GM21381 (cell line): ENCODE measurements around the gene SRPK2.
A peak's percentile ranks its signal among the peaks of the same experiment; 100 is the strongest.
"Not testable (repeated sequence)": the region's sequence is repeated elsewhere in the genome, so short reads cannot be mapped to it uniquely, and the experiment has no call there.

Experiments
- ATAC-seq: cut with Tn5 transposase; IDR thresholded peaks from one replicate; pipeline ENCODE4 v1.9.1; 2021; ENCODE audit warnings: mild to moderate bottlenecking, moderate library complexity; ENCODE audit not compliant: unreplicated experiment

SRPK2 gene

DNA sequence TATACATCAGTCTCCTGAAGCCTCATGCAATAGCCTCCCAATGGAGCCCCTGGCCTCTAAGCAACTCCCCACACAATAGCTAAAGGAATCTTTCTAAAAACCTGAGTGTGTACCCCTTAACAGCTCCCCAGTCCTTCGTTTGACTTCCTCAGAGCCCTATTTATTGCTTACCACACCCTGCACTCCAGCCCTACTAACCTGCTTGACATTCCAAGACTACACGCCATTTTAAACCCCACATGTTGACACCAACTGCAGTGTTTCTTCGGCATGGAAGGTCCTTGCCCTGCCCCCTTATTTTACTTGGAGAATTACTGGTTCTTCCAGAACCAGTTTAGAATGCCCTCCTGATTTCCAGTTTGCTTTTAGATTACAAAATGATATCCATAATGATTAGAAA is 10.8 kb downstream of the SRPK2 start:
- no peak for ATAC-seq

- no peak for ATAC-seq
Measured at GRCh38 chr7:105376908-105377533, 11.7 kb downstream of the SRPK2 start.

GRCh38 chr7:105369944-105370343 is 18.8 kb downstream of the SRPK2 start:
- no peak for ATAC-seq

- ATAC-seq: no peak
Measured at GRCh38 chr7:105367458-105367857, 21.3 kb downstream of the SRPK2 start.

DNA sequence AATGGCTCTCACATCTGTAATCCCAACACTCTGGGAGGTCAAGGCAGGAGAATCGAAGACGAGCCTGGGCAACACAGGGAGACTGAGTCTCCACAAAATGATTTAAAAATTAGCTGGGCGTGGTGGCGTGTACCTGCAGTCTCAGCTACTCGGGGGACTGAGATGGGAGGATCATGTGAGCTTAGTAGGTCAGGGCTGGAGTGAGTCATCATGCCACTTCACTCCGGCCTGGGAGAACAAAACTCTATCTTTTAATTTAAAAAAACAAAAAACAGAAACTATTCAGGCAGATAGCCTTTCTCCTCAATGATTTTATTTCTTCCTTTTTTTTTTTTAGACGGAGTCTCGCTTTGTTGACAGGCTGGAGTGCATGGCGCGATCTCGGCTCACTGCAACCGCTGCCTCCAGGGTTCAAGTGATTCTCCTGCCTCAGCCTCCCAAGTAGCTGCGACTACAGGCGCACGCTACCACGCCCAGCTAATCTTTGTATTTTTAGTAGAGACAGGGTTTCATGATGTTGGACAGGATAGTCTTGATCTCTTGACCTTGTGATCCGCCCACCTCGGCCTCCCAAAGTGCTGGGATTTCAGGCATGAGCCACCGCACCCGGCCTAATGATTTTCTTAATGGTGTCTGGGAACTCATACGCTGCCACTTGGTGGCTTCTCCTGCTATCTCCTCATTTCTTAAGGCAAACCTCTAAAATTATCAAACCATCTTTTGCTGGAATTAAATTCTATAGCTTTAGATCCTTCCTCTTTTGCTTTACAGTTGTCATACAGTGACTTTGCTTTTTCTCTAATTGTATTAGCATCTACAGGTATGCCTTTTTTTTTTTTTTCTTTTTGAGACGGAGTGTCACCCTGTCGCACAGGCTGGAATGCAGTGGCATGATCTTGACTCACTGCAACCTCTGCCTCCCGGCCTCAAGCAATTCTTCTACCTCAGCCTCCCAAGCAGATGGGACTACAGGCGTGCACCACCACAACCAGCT is 22.9 kb downstream of the SRPK2 start:
- no peak for ATAC-seq

GRCh38 chr7:105364684-105365083 is 24.0 kb downstream of the SRPK2 start:
- no peak for ATAC-seq

DNA sequence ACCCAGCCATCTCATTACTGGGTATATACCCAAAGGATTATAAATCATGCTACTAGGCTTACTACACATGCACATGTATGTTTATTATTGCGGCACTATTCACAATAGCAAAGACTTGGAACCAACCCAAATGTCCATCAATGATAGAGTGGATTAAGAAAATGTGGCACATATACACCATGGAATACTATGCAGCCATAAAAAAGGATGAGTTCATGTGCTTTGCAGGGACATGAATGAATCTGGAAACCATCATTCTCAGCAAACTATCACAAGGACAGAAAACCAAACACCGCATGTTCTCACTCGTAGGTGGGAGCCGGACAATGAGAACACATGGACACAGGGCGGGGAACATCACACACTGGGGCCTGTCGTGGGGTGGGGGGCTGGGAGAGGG is 25.1 kb downstream of the SRPK2 start:
- ATAC-seq: not testable (repeated sequence)

DNA sequence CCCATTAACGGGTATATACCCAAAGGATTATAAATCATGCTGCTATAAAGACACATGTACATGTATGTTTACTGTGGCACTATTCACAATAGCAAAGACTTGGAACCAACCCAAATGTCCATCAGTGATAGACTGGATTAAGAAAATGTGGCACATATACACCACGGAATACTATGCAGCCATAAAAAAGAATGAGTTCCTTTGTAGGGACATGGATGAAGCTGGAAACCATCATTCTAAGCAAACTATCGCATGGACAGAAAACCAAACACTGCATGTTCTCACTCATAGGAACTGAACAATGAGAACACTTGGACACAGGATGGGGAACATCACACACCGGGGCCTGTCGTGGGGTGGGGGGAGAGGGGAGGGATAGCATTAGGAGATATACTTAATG is 26.0 kb downstream of the SRPK2 start:
- ATAC-seq: not testable (repeated sequence)

DNA sequence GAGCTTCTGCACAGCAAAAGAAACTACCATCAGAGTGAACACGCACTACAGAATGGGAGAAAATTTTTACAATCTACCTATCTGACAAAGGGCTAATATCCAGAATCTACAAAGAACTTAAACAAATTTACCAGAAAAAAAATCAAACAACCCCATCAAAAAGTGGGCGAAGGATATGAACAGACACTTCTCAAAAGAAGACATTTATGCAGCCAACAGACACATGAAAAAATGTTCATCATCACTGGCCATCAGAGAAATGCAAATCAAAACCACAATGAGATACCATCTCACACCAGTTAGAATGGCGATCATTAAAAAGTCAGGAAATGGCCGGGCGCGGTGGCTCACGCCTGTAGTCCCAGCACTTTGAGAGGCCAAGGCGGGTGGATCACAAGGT is 26.7 kb downstream of the SRPK2 start:
- ATAC-seq: not testable (repeated sequence)

- not testable (repeated sequence) for ATAC-seq
Measured at GRCh38 chr7:105360149-105360548, 28.6 kb downstream of the SRPK2 start.

- no peak for ATAC-seq
Measured at GRCh38 chr7:105355701-105356100, 33.0 kb downstream of the SRPK2 start.

DNA sequence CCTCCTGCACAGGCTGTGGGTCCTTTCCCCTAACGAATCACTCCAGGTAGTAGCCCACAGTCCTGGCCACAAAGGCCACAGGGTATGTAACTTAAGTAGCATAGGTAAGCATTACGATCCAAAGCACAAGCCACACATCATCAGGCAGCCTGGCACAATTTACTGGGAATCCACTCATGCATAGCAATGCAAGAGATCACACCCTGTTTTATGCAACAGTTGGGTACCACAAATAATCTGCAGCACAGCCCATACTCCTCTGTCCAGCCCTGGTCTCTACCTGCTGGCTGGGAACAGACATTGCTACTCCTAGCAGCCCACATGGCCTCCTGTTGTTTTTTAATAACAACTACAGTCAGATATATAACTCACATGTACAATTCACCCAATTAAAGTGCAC is 34.3 kb downstream of the SRPK2 start:
- no peak for ATAC-seq

DNA sequence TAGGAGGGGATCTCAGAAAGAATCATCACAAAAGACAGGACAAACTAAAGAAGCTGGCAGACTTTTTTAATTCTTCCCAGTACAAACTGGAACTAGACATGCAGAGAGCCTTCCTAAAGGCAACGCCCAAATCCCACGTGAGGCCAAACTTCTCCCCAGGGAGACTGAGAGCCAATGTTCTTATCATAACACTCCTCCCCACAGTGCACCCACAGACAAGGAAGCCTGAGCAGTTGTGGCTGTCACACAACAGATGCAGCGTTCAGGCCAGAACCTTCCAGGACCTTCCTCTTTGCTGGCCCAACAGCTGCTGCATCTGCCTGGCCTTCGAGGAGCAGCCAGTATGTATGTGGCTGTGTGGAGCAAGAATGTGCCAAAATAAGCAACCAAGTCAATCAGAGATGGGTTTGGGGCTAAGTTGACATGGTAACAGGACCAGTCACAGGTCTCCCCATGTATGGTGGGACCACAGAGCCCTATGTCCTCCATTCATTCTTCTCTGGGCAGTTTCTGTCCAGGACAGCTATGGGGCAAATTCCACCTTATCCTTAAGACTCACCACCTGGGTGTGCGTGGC is 34.9 kb downstream of the SRPK2 start:
- no peak for ATAC-seq

- no peak for ATAC-seq
Measured at GRCh38 chr7:105352901-105353668, 35.6 kb downstream of the SRPK2 start.

DNA sequence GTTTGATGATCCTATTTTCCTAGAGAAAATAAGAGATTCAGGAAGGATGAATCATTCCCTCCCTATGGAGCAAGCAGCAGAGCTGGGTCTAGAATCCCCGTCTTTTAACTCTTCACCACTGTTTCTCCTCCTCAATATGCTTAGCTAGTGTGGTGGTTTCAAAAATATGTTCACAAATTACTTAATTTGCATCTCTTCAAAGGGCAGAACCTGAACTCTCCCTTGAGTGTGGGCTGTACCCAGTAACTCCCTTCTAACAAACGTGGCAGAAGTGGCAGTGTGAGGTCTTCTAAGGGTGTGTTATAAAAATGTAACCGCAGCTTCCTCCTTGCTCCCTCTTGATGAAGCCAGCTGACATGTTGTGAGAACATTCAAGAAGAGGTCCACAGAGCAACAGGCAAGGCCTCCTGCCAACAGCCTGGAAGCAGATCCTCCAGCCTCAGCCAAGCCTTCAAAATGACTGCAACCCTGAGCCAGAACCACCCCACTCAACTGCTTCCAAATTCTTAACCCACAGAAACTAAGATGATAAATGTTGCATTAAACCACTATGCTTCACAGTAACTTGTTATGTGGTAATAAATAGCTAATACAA is 36.6 kb downstream of the SRPK2 start:
- peak; percentile 91 for ATAC-seq

GRCh38 chr7:105350906-105351305 is 37.8 kb downstream of the SRPK2 start:
- no peak for ATAC-seq

- ATAC-seq: not testable (repeated sequence)
Measured at GRCh38 chr7:105348177-105348576, 40.5 kb downstream of the SRPK2 start.

- ATAC-seq: no peak
Measured at GRCh38 chr7:105346593-105347322, 42.0 kb downstream of the SRPK2 start.

GRCh38 chr7:105346138-105346537 is 42.6 kb downstream of the SRPK2 start:
- ATAC-seq: no peak

DNA sequence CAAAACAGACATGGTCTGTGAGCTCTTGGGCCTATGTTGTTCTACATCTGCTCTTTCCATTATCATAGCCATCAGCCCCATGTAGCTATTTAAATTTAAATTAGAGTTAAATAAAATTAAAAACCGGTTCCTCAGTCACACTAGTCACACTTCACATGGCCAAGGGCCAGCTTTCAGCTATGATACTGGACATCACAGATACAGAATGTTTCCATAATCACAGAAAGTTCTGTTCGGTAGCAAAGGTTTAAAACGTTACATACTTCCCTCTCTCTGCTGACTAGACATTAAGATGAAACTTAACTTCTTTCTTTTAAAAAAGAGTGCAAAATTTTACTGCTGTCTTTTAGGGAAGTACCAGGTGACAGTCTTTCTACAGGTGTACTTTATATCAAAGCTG is 43.0 kb downstream of the SRPK2 start:
- ATAC-seq: no peak
